H1 (cell line): Measurements from ENCODE around the gene ABCC10. TPM values are rescaled to one million over a fixed set of nuclear protein-coding genes. Genes with fewer than 3 reads are reported as not detected.

Experiments used
- CTCF ChIA-PET: fragments of 300-600 bp; sonication (Branson Sonifier 250); formaldehyde crosslinking; loops from one replicate; lab custom pipeline; 2021; ENCODE audit not compliant: partially characterized antibody; lab: Charles Lee
- POLR2A ChIA-PET: fragments of 300-600 bp; sonication (Branson Sonifier 250); formaldehyde crosslinking; loops from one replicate; lab custom pipeline; 2021; ENCODE audit warnings: inconsistent platforms; ENCODE audit not compliant: partially characterized antibody; lab: Charles Lee
- DNase-seq, 2 experiments: peaks; one replicate each; pipeline versions ENCODE4 v3.0.0 to v3.0.0-alpha.2; 2010 to 2022; ENCODE audit warnings: low spot score in 2 of 2, low read depth in 1 of 2, mixed read lengths in 1 of 2
- FAIRE-seq: peaks from 2 replicates; lab custom pipeline; 2011; peaks lifted over from hg19 to GRCh38; lab: Jason Lieb, UNC
- H2AFZ ChIP-seq: 2 replicates; pipeline ENCODE4 v1.8.1; 2012; ENCODE audit warnings: low read length, inconsistent platforms
- H2AK5ac ChIP-seq: 2 replicates; pipeline ENCODE4 v1.6.1; 2013; ENCODE audit warnings: low read depth, low read length
- H2BK120ac ChIP-seq: replicated peaks from 2 replicates; pipeline ENCODE3; 2013; ENCODE audit warnings: low read depth, low read length, inconsistent platforms
- H2BK12ac ChIP-seq: 2 replicates; pipeline ENCODE4 v1.6.1; 2013; ENCODE audit warnings: low read depth, low read length
- H2BK15ac ChIP-seq: 2 replicates; pipeline ENCODE4 v1.6.1; 2013; ENCODE audit warnings: low read length
- H2BK20ac ChIP-seq: 2 replicates; pipeline ENCODE4 v1.6.1; 2013; ENCODE audit warnings: low read length
- H2BK5ac ChIP-seq: 2 replicates; pipeline ENCODE4 v1.6.1; 2013; ENCODE audit warnings: low read depth, low read length
- H3K14ac ChIP-seq: 2 replicates; pipeline ENCODE4 v1.6.1; 2013; ENCODE audit warnings: inconsistent platforms; ENCODE audit not compliant: insufficient read length
- H3K18ac ChIP-seq: 2 replicates; pipeline ENCODE4 v1.6.1; 2013; ENCODE audit warnings: low read length; ENCODE audit errors: extremely low read depth
- H3K23ac ChIP-seq: 2 replicates; pipeline ENCODE4 v1.6.1; 2013; ENCODE audit warnings: inconsistent platforms; ENCODE audit not compliant: insufficient read length
- H3K23me2 ChIP-seq: 2 replicates; pipeline ENCODE4 v1.6.1; 2013; ENCODE audit warnings: low read depth, low read length
- H3K27ac ChIP-seq: 2 replicates; pipeline ENCODE4 v1.6.1; 2011; ENCODE audit warnings: low read depth, low read length, inconsistent platforms
- H3K27me3 ChIP-seq, 4 experiments: replicated peaks in 1 of 4; 1 replicate in 1 of 4; 2 replicates in 3 of 4; pipeline versions ENCODE4 v1.6.1 to v1.8.1; 2011 to 2013; ENCODE audit warnings: low read length in 3 of 4, mild to moderate bottlenecking in 3 of 4, inconsistent platforms in 2 of 4, mixed read lengths in 2 of 4, moderate library complexity in 1 of 4; ENCODE audit not compliant: control insufficient read depth in 3 of 4, insufficient read depth in 3 of 4; ENCODE audit errors: extremely low read depth in 1 of 4
- H3K36me3 ChIP-seq, 4 experiments: 2 replicates each; pipeline versions ENCODE4 v1.6.1 to v1.8.1; 2011 to 2013; ENCODE audit warnings: mild to moderate bottlenecking in 4 of 4, low read length in 3 of 4, moderate library complexity in 2 of 4, control low read depth in 1 of 4, inconsistent platforms in 1 of 4; ENCODE audit not compliant: insufficient read depth in 4 of 4, control insufficient read depth in 2 of 4
- H3K4ac ChIP-seq: replicated peaks from 2 replicates; pipeline ENCODE3; 2013; ENCODE audit warnings: low read length, low read depth, mixed read lengths, inconsistent platforms; ENCODE audit not compliant: insufficient read length
- H3K4me1 ChIP-seq, 4 experiments: replicated peaks in 1 of 4; 1 replicate in 1 of 4; 2 replicates in 3 of 4; pipeline versions ENCODE4 v1.6.1 to v1.8.1; 2011 to 2013; ENCODE audit warnings: low read length in 3 of 4, inconsistent platforms in 2 of 4, mixed read lengths in 1 of 4; ENCODE audit not compliant: insufficient read depth in 4 of 4, control insufficient read depth in 3 of 4
- H3K4me2 ChIP-seq, 2 experiments: 2 replicates each; pipeline versions ENCODE4 v1.6.1 to v1.8.1; 2011 to 2013; ENCODE audit warnings: low read depth in 2 of 2, low read length in 2 of 2, control low read depth in 1 of 2, inconsistent platforms in 1 of 2, mild to moderate bottlenecking in 1 of 2; ENCODE audit not compliant: insufficient read depth in 1 of 2
- H3K4me3 ChIP-seq, 4 experiments: fragments of 200-600, 300-600 bp in 1 of 4; sonication (generic), shearing (Covaris generic), sonication (Bioruptor Twin) in 1 of 4; 2 replicates each; pipeline versions ENCODE4 v1.5.1 to v1.8.1; 2011 to 2016; ENCODE audit warnings: low read length in 4 of 4, low read depth in 3 of 4, control low read depth in 2 of 4, inconsistent platforms in 2 of 4, mild to moderate bottlenecking in 2 of 4, mixed read lengths in 1 of 4, moderate library complexity in 1 of 4; ENCODE audit not compliant: insufficient read depth in 2 of 4; ENCODE audit errors: extremely low read depth in 1 of 4
- H3K56ac ChIP-seq: replicated peaks from 2 replicates; pipeline ENCODE3; 2013; ENCODE audit warnings: low read depth, mild to moderate bottlenecking, mixed read lengths, low read length, inconsistent platforms; ENCODE audit not compliant: insufficient read length
- H3K79me1 ChIP-seq: 2 replicates; pipeline ENCODE4 v1.6.1; 2013; ENCODE audit warnings: low read depth, low read length, control low read depth
- H3K79me2 ChIP-seq, 2 experiments: 2 replicates each; pipeline versions ENCODE4 v1.6.1 to v1.8.1; 2012 to 2013; ENCODE audit warnings: low read length in 2 of 2, mild to moderate bottlenecking in 2 of 2, inconsistent platforms in 1 of 2; ENCODE audit not compliant: insufficient read depth in 2 of 2, control insufficient read depth in 1 of 2
- H3K9ac ChIP-seq, 4 experiments: replicated peaks in 1 of 4; 1 replicate in 1 of 4; 2 replicates in 3 of 4; pipeline versions ENCODE4 v1.6.1 to v1.8.1; 2011 to 2013; ENCODE audit warnings: low read depth in 3 of 4, low read length in 3 of 4, control low read depth in 2 of 4, mild to moderate bottlenecking in 2 of 4, moderate library complexity in 2 of 4, inconsistent platforms in 1 of 4; ENCODE audit errors: extremely low read depth in 1 of 4
- H3K9me3 ChIP-seq, 2 experiments: 2 replicates each; pipeline versions ENCODE4 v1.6.1 to v1.8.1; 2012 to 2013; ENCODE audit warnings: mild to moderate bottlenecking in 2 of 2, moderate library complexity in 2 of 2, control low read depth in 1 of 2, inconsistent platforms in 1 of 2, low read depth in 1 of 2, low read length in 1 of 2, mixed read lengths in 1 of 2; ENCODE audit not compliant: insufficient read depth in 2 of 2
- H4K20me1 ChIP-seq, 2 experiments: replicated peaks in 1 of 2; 2 replicates each; pipeline versions ENCODE3 to v1.8.1; 2011 to 2013; ENCODE audit warnings: inconsistent platforms in 2 of 2, low read length in 2 of 2, mild to moderate bottlenecking in 1 of 2; ENCODE audit not compliant: insufficient read depth in 2 of 2, control insufficient read depth in 1 of 2
- H4K5ac ChIP-seq: 2 replicates; pipeline ENCODE4 v1.6.1; 2013; ENCODE audit warnings: low read length, low read depth, mixed read lengths, inconsistent platforms; ENCODE audit not compliant: insufficient read length
- H4K8ac ChIP-seq: 2 replicates; pipeline ENCODE4 v1.8.0; 2013; ENCODE audit warnings: mild to moderate bottlenecking, moderate library complexity, low read length, inconsistent platforms; ENCODE audit not compliant: insufficient read depth; ENCODE audit errors: extremely low read depth
- H4K91ac ChIP-seq: replicated peaks from 2 replicates; pipeline ENCODE3; 2013; ENCODE audit warnings: low read length, mixed read lengths, inconsistent platforms; ENCODE audit not compliant: insufficient read length
- BRCA1 ChIP-seq: IDR thresholded peaks from 2 replicates; pipeline ENCODE4 v1.6.1; 2012; ENCODE audit warnings: low read depth, low read length, improper control_type of control experiment
- CREB1 ChIP-seq: IDR thresholded peaks from 2 replicates; pipeline ENCODE4 v1.6.1; 2012; ENCODE audit warnings: inconsistent platforms
- E2F6 ChIP-seq: IDR thresholded peaks from 2 replicates; pipeline ENCODE4 v1.6.1; 2012; ENCODE audit warnings: inconsistent platforms
- KDM4A ChIP-seq: IDR thresholded peaks from one replicate; pipeline ENCODE4 v1.7.1; 2012; ENCODE audit warnings: low read depth, mild to moderate bottlenecking, moderate library complexity, low read length, inconsistent platforms; ENCODE audit not compliant: severe bottlenecking
- YY1 ChIP-seq: IDR thresholded peaks from 2 replicates; pipeline ENCODE4 v1.6.1; 2011; ENCODE audit warnings: low read depth, mild to moderate bottlenecking, low read length
- WGBS, 2 experiments: shearing (Covaris generic) in 1 of 2; methylation state at CpG; one replicate each; pipeline versions ENCODE4 v1.1.6 to v1.1.7; 2013 to 2015; ENCODE audit warnings: low lambda C conversion rate in 2 of 2, mixed read lengths in 2 of 2, inconsistent platforms in 1 of 2, low coverage in 1 of 2, missing lambda C conversion rate in 1 of 2; ENCODE audit not compliant: insufficient replicate concordance in 2 of 2, insufficient coverage in 1 of 2, insufficient read length in 1 of 2; ENCODE audit errors: extremely low coverage in 1 of 2, missing lambda C conversion rate in 1 of 2; 5-methylcytosine and 5-hydroxymethylcytosine counted together
- polyA plus RNA-seq, 7 experiments: library from polyadenylated mRNA; depleted of rRNA in 3 of 7; stranded (reverse) in 5 of 7; unstranded in 2 of 7; fragments of >200 nt in 5 of 7; fragments of 200-250 nt in 2 of 7; gene quantifications; 1 replicate in 5 of 7; 2 replicates in 1 of 7; 4 replicates in 1 of 7; pipeline versions ENCODE4 v1.2.1 to v1.2.3, GENCODE V29; 2011 to 2013; ENCODE audit warnings: missing spikeins in 2 of 7, mixed read lengths in 2 of 7
- total RNA-seq: library from RNA; stranded (reverse); fragmentation: NEBNext Ultra II Directional; extraction: Animal tissue kit (Norgen Biotek cat#: 25700); gene quantifications from 2 replicates; pipeline ENCODE4 v1.2.1, GENCODE V29; 2021

Gene ABCC10
- total and polyA plus RNA-seq, 2 of the 8 experiments (the other 6 are each of a cell fraction or from before 2014, with no cell fraction given) = 15.5 to 24.6 TPM

DNA sequence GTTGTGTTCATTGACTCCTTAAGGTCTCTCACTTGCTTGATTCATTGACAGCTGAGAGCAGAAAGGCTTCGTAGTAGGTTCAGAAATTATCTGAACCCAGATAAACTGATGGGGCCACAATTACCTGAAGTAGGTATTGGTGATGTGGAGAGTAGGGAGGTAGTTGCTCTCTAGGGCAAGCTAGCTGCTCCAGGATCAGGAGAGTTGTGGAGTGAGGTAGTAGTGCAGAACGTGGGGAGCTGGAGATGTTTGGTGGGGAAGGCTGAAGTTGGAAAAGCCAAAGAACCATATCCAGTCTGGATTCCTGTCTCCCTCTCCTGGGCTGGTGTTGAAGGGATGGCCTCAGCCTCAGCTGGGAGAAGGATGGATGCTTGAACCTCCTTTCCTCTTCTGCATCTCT is 65.9 kb downstream of the ABCC10 start:
- Histone ChIP-seq H3K79me2 (peaks cover 4 to 51% of the 10 kb centered on the region in 2 experiments; a peak in 3 of 4 replicates), H3K14ac (no peak overlapping the region), H3K23me2 (no peaks in the 10 kb centered on the region), H3K56ac (no peak overlapping the region), H2BK12ac (no peak overlapping the region), H3K36me3 (peaks cover 0 to 2% (median 0%) of the 10 kb centered on the region in 4 experiments; a peak in 3 of 8 replicates), H4K5ac (no peak overlapping the region), H3K27ac (no peak overlapping the region), H3K4me2 (no peak overlapping the region), H3K4ac (no peak overlapping the region), H4K8ac (no peak overlapping the region), H2AK5ac (no peak overlapping the region), H3K18ac (no peak overlapping the region), H2AFZ (no peak overlapping the region), H2BK20ac (no peak overlapping the region), H3K9me3 (no peaks in the 10 kb centered on the region), H3K79me1 (peaks cover 31% of the 10 kb centered on the region), H3K4me1 (peaks cover 7 to 19% (median 15%) of the 10 kb centered on the region in 4 experiments), H3K23ac (no peak overlapping the region), H3K9ac (peak overlapping the region in 1 of 4 experiments; percentile 37; a peak in 1 of 7 replicates), H3K4me3 (no peak overlapping the region), H4K20me1 (peaks cover 19 to 41% of the 10 kb centered on the region in 2 experiments), H2BK120ac (no peak overlapping the region), H3K27me3 (no peaks in the 10 kb centered on the region), H2BK15ac (no peak overlapping the region), H2BK5ac (no peak overlapping the region), H4K91ac (no peak overlapping the region)
- POLR2A ChIA-PET = interaction anchor here (1.2 to 5.6 kb wide), 6 partner anchors 9 to 37 kb away, joined by 3 to 27 read pairs (median 6); partner anchors contain the start of genes POLR1C, TJAP1 and YIPF3
- CTCF ChIA-PET = interaction anchor here (1.0 to 32.9 kb wide), 7 partner anchors 7 to 115 kb away, joined by 3 to 536 read pairs (median 4); partner anchors contain the start of genes ABCC10, DLK2, LRRC73 and TJAP1
- WGBS, 2 experiments = 77% methylated on average over 2 of the region's 2 CpGs; no CpG with 5 or more reads in 1 of the 2 experiments
- TF ChIP-seq YY1 (no peak), BRCA1 (no peak), KDM4A (no peak), E2F6 (no peak), CREB1 (no peak)
- FAIRE-seq = no peak
- no peak for DNase-seq
